HG03469 (cell line): ENCODE results near the gene GP1BA.

Experiments
- ATAC-seq: cut with Tn5 transposase; IDR thresholded peaks from one replicate; pipeline ENCODE4 v1.9.1; 2021; ENCODE audit warnings: mild to moderate bottlenecking, moderate library complexity, moderate number of reproducible peaks; ENCODE audit not compliant: unreplicated experiment

Gene GP1BA

DNA sequence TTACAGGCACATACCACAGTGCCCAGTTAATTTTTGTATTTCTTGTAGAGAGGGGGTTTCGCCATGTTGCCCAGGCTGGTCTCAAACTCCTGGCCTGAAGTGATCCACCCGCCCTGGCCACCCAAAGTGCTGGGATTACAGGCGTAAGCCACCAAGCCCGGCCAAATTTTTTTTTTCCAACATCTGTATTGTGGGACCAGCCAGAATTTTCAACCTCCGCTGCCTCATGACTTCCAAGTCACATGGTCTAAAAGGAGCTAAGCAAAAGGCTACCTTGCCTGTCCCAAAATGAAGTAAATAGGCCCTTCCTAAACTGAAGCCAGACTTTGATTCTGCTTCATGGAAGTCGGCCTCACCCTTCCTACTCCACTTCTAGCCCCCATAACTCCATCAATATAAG lies 39.7 kb downstream of the GP1BA start:
- no peak for ATAC-seq

DNA sequence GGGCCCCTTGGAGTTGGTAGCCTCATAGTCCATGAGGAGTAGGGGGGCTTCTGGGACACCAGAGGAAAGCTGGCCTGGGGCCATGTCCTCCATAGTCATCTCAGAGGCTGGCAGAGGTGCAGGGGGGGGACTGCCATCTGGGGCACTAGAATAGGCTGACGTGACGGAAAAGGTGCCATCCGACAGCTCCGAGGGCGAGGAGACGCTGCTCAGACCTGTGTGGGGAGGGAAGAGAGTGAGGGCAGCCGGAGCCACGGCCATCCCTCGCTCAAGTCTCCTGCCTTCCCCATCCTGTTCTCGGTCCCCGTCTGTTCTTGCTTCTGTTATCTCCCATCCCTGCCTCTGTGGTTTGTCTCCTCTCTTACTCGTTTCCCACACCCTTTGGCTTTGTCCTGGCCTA lies 40.2 kb downstream of the GP1BA start:
- ATAC-seq, result no peak

DNA sequence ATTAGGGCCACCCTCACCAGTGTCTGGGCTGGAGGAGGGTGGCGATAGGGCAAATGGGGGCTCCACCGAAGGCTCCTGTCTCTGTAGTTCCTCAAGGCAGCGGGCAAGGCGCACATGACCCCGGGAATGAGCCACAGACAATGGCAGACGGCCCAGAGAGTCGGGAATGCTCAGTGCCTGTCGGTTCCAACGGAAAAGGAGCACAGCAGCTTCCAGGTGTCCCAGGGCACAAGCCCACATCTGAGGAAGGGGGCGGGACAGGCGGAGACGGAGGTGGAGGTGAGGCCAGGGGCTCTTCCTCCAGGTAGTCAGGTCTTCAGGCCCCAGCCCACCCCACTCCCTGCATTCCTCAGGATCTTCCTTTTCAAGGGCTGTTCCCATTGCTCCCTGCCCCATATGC lies 40.7 kb downstream of the GP1BA start:
- no peak for ATAC-seq

DNA sequence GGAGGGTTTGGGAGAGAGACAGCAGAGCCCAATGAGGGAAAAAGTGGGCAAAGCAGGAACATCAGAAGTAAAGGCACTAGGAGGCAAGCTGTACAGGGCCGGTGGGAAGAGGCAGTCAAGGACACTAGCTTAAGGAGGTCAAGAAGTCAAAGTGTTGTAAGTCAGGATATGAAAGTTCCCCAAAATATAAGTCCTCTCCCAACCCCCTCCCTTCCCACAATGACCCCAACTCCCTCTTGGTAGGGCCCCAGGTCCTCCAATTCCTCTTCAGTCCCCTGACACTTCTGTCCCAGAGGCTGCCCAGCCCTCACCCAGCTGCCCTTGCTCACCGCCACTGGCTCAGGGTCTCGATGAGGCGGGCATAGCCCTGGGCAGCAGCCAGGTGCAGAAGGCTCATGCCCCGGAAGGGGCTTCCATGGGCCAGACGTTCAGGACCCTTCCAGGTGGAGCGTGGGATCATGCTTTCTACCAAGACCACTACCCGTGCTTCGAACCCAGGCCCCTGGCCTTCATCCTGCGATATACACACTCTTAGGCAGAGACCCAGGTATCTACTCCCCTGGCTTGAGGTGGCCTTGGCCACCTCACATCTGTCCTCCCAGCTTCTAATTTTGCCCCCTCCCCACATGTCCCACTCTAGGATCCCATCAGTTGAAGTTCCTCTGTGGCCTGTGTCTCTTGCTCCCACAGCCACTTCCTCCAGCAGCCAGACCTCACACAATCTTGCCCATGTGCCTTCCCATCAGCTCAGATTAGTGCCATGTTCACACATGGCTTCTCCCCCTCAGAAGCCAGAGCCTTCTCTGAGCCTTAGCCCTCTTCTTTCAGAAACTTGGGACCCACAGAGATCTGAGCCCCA lies 41.4 kb downstream of the GP1BA start:
- ATAC-seq, result no peak

DNA sequence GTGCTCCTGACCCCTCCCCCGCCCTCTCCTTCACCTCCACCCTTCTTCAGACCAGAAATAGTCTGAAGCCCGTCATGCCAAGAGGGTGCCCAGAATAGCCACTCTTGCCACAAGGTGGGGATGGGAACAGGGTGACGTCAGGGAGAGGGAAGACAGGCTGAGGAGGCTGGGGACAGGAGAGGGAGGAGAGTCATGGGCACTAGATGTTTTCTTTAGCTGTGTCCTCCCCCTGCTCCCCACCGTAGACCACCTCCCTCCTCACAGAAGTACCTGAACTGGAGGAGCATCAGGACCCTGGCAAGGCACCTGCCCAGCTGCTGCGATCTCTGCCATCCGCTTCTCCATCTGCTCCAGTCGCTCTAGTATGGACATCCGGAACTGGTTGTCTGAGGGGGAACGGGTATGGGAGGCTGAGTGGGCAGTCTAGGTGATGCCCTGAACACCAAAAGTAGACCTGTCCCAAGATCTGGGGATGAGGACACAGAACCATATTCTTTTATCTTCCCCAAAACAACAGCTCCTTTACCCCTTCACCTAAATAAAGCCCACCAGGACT lies 42.1 kb downstream of the GP1BA start:
- no peak for ATAC-seq

DNA sequence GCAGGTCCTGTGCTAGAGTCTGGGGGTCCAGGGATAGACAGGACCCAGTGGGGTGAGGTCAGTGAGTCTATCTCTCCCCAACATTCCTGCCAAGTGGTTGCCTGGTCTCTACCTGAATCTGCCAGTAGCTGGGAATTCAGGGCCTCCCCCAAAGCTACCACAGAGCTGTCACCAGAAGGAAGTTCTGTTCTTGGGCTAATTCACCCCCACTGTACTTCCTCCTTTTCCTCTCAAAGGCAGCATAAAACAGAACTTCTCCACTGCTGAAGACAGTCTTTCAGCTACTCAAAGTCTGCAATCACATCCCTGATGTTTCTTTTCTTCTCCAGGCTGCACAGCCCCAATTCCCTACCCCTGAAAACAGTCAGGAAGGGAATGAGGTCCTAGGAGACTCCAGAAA lies 46.6 kb downstream of the GP1BA start:
- no peak for ATAC-seq

DNA sequence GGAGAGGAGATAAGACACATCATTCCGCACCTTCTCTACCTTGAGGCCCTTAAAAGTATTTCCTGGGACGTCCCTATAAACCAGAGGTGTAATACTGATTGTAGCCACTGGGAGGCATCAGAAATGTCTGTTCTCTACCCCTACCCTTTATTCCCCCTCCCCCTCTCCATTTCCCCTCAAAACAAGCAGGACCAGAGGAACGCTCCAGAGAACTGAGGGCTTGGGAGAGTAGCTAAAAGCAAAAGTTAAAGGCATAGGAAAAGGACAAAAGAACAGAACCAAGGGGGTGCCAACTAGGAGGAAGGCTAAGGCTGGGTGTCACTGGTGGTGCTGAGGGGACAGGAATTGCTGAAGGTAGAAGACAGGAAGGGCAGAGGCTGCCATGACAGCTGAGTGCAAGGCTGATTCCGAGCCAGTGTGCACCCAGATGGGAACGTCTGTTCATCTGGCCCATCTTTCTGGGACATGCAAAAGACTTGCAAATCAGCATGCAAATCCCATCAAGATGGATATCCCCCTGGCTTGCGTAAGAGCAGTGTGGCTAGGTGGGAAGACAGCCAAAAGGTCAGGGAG lies 48.7 kb downstream of the GP1BA start:
- no peak for ATAC-seq

DNA sequence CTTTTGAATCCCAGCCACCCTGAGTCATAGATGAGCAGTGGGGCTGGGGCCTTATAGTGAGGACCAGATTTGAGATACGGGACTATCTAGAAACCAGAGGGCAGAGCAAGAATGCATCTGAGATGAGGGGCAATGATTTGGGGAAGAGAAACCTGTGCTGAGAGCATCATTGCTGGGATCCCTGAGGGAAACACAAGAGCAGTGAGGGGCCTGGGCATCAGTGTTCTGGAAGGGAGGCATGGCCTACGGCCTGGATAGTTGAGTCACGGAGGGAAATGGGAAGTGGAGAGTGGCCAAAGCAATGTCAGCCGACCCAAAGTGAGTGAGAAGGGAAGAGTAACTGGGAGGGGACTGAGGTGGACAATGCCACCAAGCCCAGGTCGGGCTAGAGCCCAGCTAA lies 50.2 kb downstream of the GP1BA start:
- ATAC-seq, result no peak
